GM21576 (cell line): ENCODE results near the gene HSPH1.
"Not testable (repeated sequence)": the region's sequence is repeated elsewhere in the genome, so short reads cannot be mapped to it uniquely, and the experiment has no call there.

ENCODE experiments used
- ATAC-seq: cut with Tn5 transposase; IDR thresholded peaks from one replicate; pipeline ENCODE4 v1.9.1; 2021; ENCODE audit warnings: mild to moderate bottlenecking, moderate library complexity; ENCODE audit not compliant: unreplicated experiment

HSPH1 gene

GRCh38 chr13:31100721-31101120, 61.0 kb downstream of the HSPH1 start:
- no peak for ATAC-seq

GRCh38 chr13:31097911-31098434, 63.7 kb downstream of the HSPH1 start:
- ATAC-seq, result not testable (repeated sequence)

GRCh38 chr13:31096654-31097302, 64.9 kb downstream of the HSPH1 start:
- ATAC-seq, result no peak

- no peak for ATAC-seq
Observed at GRCh38 chr13:31094331-31095015, 67.2 kb downstream of the HSPH1 start.

GRCh38 chr13:31093145-31093885, 68.4 kb downstream of the HSPH1 start:
- ATAC-seq, result no peak

- ATAC-seq, result no peak
Observed at GRCh38 chr13:31092646-31093045, 69.1 kb downstream of the HSPH1 start.

- ATAC-seq, result no peak
Observed at GRCh38 chr13:31090961-31091624, 70.6 kb downstream of the HSPH1 start.

GRCh38 chr13:31090096-31090495, 71.6 kb downstream of the HSPH1 start:
- no peak for ATAC-seq

GRCh38 chr13:31089649-31090048, 72.1 kb downstream of the HSPH1 start:
- ATAC-seq, result no peak

GRCh38 chr13:31088826-31089420, 72.8 kb downstream of the HSPH1 start:
- no peak for ATAC-seq
